Left cardiac atrium (tissue), 4 donors: ENCODE data around the gene NAB2. TPM values are rescaled to one million over a fixed set of nuclear protein-coding genes. Genes with fewer than 3 reads are reported as not detected.
"Not testable (repeated sequence)": the region's sequence is repeated elsewhere in the genome, so short reads cannot be mapped to it uniquely, and the experiment has no call there.

Experiments
- ATAC-seq, 2 donors: fragments of 200-7000 bp; cut with Tn5 transposase; one replicate each; pipeline ENCODE4 v1.9.1; 2020; ENCODE audit warnings: mild to moderate bottlenecking in 2 of 2, moderate library complexity in 2 of 2
- DNase-seq: peaks from one replicate; pipeline ENCODE4 v3.0.0-alpha.2; 2020
- intact Hi-C, 2 donors: fragments of 100-400 bp; cut with DNase I; formaldehyde crosslinking; loops; one replicate each; pipeline versions ENCODE4 v1.14.1 to v1.15.1; 2022 to 2023
- total RNA-seq, 2 donors: library from RNA; stranded (reverse); fragmentation: NEBNext Ultra II Directional; extraction: Animal tissue kit (Norgen Biotek cat#: 25700); gene quantifications; one replicate each; pipeline ENCODE4 v1.2.1, GENCODE V29; 2021
- donor health status: DM: no; HTN: yes; CAD: no.
- donor health status: DM: no; HTN: yes; CAD: no; lungs with severe emphysema.
- donor health status: DM: yes; HTN: yes; CAD: no.
- donor health status: Dilated cardiomyopathy.

Gene NAB2
- total RNA-seq, 2 donors from 2014 or later = 11.1 to 17.1 TPM

GRCh38 chr12:57106021-57106708 lies 17.3 kb downstream of the NAB2 start:
- no peak for ATAC-seq
- intact Hi-C loops = no loop called here

DNA sequence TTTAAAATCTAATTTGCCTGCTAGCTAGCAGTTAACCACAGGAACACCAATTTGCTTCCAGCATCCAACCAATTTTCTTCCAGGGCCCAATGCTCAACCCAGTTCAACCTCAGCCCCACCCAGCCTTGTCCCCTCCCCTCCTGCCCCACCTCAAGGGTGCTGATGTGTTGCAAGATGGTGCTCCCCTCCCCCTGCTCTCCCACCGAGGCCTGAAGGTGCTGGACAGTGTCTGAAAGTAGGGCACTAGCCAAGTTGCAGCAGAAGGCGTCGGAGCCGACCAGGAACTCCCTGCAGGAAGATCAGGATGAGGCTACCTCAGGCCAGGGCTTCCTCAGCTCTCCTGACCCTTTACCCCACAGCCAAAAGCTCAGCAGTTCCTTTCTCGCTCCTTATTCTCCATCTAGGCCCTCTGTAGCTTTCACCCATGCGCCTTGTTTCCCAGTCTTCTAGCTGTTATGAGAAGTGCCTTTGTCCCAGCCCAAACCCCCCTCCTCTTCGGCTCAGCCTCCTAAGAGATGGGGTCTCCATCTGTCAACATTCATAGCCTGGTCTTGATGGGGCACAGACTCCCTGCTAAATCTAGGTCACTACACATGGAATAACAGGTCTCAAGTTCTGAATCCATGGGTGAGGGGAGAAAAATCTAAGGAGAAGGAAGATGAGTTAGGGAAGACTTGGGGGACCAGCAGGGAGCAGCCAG lies 18.7 kb downstream of the NAB2 start:
- intact Hi-C loops = no loop called here
- ATAC-seq = no peak
- DNase-seq = no peak

More at GRCh38 chr12:57106021-57106708, 17.3 kb downstream of the NAB2 start:
- no peak for DNase-seq

- ATAC-seq (no peak), DNase-seq (no peak)
- intact Hi-C loops = loop anchor here in 1 of 2 donors (2.0 kb wide), 1 partner anchor 21 kb away; the partner anchor contains the start of gene NAB2
Observed at GRCh38 chr12:57109207-57110103, 20.5 kb downstream of the NAB2 start.

GRCh38 chr12:57110104-57111030 lies 21.5 kb downstream of the NAB2 start:
- DNase-seq = peak; percentile 80
- ATAC-seq = peak; percentile 13 to 33
- intact Hi-C loops = loop anchor here in 1 of 2 donors (2.0 kb wide), 1 partner anchor 22 kb away; the partner anchor contains the start of gene NAB2

GRCh38 chr12:57111031-57111734 lies 22.3 kb downstream of the NAB2 start, which contains the start of gene STAT6:
Gene STAT6 (minus strand): TSS chr12:57111362. CDS start chr12:57108278, 3,084 bp downstream.
- peak; percentile 90 for DNase-seq
- ATAC-seq = peak; percentile 81 to 85
- intact Hi-C loops = loop anchor here in 1 of 2 donors (2.0 kb wide), 1 partner anchor 22 kb away; the partner anchor contains the start of gene NAB2

- DNase-seq (no peak), ATAC-seq (no peak)
- intact Hi-C loops = loop anchor here (1.0 to 2.0 kb wide), 2 partner anchors 42 to 43 kb away; no protein-coding TSS in a partner anchor
Observed at GRCh38 chr12:57112492-57113294, 23.8 kb downstream of the NAB2 start.

DNA sequence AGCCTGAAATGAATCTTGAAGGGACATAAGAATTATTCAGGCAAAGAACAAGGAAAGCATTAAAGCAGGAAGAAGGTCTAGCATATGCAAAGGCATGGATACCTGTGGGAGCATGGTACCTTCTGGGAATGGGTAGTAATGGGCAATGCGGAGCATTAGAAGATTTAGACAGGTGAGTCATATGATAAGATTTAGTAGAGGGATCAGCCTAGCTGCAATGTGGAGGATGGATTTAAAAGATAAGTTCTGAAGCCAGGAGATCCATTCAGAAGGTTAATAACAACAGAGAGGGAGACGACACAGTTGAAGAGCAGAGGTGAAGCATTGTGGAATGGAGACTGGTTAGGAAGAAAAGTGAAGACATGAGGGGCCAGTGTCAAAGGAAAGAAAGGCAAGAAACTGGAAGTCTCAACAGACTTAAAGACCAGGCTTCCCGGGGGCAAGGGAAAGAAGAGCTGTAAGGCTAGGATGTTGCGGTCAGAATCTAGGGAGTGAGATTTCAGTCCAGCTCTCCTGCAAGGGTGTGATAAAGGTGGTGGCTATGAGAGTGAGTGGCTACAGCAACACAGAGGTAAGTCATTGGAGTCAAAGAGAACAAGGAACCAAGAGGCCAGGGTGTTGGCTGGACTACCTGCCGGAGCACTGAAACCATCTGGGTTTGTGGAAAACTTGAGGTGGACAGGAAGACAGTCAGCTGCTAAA lies 27.8 kb downstream of the NAB2 start:
- ATAC-seq = no peak
- intact Hi-C loops = no loop called here
- DNase-seq = no peak

DNA sequence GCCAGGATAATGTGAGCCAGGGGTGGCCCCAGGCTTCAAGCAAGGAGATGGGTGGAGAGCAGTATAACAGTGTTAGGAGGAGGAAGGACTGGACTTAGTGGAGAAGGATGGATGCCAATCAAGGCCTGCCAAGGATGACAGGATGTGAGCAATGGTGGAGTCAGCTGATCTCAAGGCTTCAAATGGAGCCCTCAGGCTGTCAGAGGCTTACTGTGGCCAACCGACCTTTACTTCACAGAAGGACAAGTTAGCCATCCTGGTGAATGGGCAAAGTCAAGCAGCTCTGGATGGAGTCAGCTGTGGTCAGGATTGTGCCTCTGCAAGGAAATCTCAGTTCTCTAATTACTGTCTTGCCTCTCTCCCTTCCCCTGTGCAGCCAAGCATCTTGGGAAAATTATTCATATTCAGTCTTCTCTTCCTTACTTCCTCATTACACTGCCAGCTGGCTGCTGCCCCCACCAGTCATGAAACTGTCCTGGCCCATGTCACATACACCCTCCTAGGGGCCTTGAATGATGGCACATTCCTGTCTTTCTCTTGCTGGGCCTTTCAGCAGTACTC lies 29.9 kb downstream of the NAB2 start:
- intact Hi-C loops = no loop called here
- no peak for DNase-seq
- peak; percentile 73 to 83 for ATAC-seq

GRCh38 chr12:57119294-57120085 lies 30.6 kb downstream of the NAB2 start:
- intact Hi-C loops = loop anchor here in 1 of 2 donors (5.0 kb wide), 1 partner anchor 63 kb away; no protein-coding TSS in a partner anchor
- peak in 1 of 2 donors; percentile 17 for ATAC-seq
- DNase-seq = no peak

- not testable (repeated sequence) for DNase-seq
Observed at GRCh38 chr12:57120718-57121117, 31.8 kb downstream of the NAB2 start.

DNA sequence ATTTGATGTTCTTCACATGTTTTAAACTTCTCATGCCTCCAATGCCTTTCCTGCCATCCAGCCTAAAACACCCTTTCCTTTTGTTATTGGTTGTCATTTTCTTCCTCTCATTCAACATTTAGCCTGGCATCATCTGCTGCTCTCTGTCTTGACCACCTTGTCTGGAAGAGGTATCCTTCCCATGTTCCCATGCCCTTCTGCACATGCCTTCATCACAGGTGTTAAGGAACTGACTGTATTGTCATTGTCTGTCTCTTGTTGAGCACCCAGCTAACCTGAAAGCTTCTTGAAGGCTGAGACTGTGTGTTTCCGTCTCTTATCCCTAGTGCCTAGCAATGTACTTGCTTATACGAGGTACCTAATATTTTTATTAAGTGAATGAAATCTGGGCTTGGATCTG lies 34.9 kb downstream of the NAB2 start:
- intact Hi-C loops = loop anchor here (2.0 to 5.0 kb wide), 3 partner anchors 49 to 59 kb away; no protein-coding TSS in a partner anchor
- ATAC-seq (no peak), DNase-seq (no peak)

More at GRCh38 chr12:57120718-57121117, 31.8 kb downstream of the NAB2 start:
- ATAC-seq = not testable (repeated sequence)
- intact Hi-C loops = loop anchor here in 1 of 2 donors (5.0 kb wide), 1 partner anchor 62 kb away; no protein-coding TSS in a partner anchor

DNA sequence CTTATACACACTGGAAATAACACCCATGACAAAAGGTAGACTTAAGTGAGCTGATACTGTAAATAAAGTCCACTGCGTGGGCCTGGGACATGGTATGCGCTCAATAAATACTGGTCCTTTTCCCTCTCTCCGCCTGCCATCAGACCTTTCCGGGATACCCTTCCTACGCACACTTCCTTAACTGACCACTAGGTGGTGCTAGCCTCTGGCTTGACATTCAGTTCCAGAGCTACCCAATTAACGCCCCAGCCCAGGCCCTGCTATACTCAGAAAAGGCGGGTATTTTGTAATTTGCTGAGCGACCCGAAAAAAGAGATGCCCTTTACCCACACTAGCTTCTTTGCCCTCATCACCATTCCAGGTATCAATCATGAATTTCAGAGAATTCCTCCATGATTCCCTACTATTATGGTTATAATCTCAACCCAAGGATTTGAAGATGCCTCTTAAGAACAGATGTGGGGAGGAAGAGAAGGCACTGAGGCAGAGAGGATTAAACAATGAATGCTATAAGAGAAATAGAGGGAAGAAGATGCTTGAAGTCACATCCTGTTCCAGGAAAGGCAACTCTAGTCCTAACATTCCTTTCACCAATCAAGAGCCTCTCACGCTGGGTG lies 35.5 kb downstream of the NAB2 start:
- intact Hi-C loops = loop anchor here (2.0 to 5.0 kb wide), 3 partner anchors 48 to 58 kb away; no protein-coding TSS in a partner anchor
- DNase-seq (peak; percentile 75), ATAC-seq (peak in 1 of 2 donors; percentile 10)

DNA sequence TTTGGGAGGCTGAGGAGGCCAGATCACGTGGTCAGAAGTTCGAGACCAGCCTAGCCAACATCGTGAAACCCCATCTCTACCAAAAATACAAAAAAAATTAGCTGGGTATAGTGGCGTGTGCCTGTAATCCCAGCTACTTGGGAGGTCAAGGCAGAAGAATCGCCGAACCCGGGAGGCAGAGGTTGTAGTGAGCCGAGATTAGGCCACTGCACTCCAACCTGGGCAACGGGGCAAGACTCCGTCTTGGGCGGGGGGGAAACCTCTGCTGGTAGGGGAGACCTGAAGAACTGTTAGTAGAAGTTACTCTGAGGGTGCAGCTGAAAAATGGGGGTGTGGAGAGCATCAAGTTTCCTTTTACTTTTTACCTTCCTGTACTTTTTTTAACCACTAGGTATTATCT lies 37.1 kb downstream of the NAB2 start:
- intact Hi-C loops = no loop called here
- DNase-seq (no peak), ATAC-seq (no peak)

GRCh38 chr12:57126561-57126960 lies 37.6 kb downstream of the NAB2 start:
- ATAC-seq (no peak), DNase-seq (no peak)
- intact Hi-C loops = no loop called here
